ENCODE measurements around the gene GYS1.

Gene GYS1

DNA sequence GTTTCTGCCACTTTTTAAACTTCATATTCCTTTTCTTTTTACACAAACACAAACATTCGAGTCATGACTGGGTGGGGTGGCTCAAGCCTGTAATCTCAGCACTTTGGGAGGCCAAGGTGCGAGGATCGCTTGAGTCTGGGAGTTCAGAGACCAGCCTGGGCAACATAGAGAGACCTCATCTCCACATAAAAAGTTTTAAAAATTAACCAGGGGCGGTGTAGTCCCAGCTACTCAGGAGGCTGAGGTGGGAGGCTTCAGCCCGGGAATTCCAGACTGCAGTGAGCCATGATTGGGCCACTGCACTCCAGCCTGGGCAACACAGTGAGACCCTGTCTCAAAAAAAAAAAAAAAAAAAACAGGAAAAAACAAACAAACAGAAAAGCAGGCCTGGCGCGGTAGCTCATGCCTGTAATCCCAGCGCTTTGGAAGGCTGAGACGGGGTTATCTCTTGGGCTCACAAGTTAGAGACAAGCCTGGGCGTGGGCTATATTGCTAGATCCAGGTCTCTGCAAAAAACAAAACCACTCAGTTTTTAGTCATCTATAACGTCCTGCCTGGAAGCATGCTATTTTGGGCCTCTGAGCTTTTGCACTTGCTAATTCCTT lies 39.0 kb downstream of the GYS1 start:
- Histone ChIP-seq H3K4me1 (ENCODE audit: insufficient read depth, low read length, poor library complexity, severe bottlenecking) (peaks cover 9% of the 10 kb centered on the region), H3F3A (ENCODE audit: low read depth) (no peaks in the 10 kb centered on the region), H3K79me2 (ENCODE audit: insufficient read depth, low read length) (peaks cover 19% of the 10 kb centered on the region), H3K36me3 (ENCODE audit: insufficient read depth, low read length) (no peaks in the 10 kb centered on the region), H3K27me3 (ENCODE audit: insufficient read depth, low read length, poor library complexity, severe bottlenecking) (no peaks in the 10 kb centered on the region), H4K20me1 (ENCODE audit: insufficient read depth, low read length, poor library complexity, severe bottlenecking) (no peaks in the 10 kb centered on the region), H3K9me3 (ENCODE audit: insufficient read depth, low read depth, low read length) (no peaks in the 10 kb centered on the region), H2AFZ (ENCODE audit: low read length) (peak overlapping the region; percentile 87), H3K9ac (ENCODE audit: low read depth, low read length, poor library complexity, severe bottlenecking) (peak overlapping the region; percentile 97), H3K4me2 (ENCODE audit: low read depth, low read length, poor library complexity, severe bottlenecking) (peak overlapping the region; percentile 88), H3K9me2 (replicated peaks; ENCODE audit: low read depth, low read length) (no peaks in the 10 kb centered on the region), H3K4me3 (ENCODE audit: low read length, poor library complexity, severe bottlenecking) (peak overlapping the region; percentile 81)
- TF ChIP-seq, protein P1, sequence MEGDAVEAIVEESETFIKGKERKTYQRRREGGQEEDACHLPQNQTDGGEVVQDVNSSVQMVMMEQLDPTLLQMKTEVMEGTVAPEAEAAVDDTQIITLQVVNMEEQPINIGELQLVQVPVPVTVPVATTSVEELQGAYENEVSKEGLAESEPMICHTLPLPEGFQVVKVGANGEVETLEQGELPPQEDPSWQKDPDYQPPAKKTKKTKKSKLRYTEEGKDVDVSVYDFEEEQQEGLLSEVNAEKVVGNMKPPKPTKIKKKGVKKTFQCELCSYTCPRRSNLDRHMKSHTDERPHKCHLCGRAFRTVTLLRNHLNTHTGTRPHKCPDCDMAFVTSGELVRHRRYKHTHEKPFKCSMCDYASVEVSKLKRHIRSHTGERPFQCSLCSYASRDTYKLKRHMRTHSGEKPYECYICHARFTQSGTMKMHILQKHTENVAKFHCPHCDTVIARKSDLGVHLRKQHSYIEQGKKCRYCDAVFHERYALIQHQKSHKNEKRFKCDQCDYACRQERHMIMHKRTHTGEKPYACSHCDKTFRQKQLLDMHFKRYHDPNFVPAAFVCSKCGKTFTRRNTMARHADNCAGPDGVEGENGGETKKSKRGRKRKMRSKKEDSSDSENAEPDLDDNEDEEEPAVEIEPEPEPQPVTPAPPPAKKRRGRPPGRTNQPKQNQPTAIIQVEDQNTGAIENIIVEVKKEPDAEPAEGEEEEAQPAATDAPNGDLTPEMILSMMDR (conservative IDR thresholded peaks at IDR 0.05; ENCODE audit: low read length): no peak
- no peak for TF ChIP-seq EZH2phosphoT487 (IDR thresholded peaks at IDR 0.05; ENCODE audit: borderline replicate concordance)

DNA sequence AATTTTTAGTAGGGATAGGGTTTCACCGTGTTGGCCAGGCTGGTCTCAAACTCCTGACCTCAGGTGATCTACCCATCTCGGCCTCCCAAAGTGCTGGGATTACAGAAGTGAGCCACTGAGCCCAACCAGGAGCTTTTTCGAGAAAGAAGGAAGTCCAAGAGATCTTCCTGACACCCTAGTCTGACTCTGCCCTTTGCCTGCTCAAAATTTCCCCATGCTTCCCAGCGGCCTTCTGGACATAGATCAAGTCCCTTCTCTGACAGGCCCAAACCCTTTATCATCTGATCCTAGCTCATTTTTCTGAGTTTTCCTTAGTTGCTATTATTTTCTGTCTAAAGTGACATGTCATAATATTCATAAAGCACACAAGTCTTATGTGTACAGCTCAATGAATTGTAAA lies 40.0 kb downstream of the GYS1 start:
- TF ChIP-seq, protein P1 (conservative IDR thresholded peaks at IDR 0.05; ENCODE audit: low read length): no peak
- no peak for TF ChIP-seq EZH2phosphoT487 (IDR thresholded peaks at IDR 0.05; ENCODE audit: borderline replicate concordance)
- Histone ChIP-seq H4K20me1 (ENCODE audit: insufficient read depth, low read length, poor library complexity, severe bottlenecking) (no peaks in the 10 kb centered on the region), H3K9me3 (ENCODE audit: insufficient read depth, low read depth, low read length) (no peaks in the 10 kb centered on the region), H3K9me2 (replicated peaks; ENCODE audit: low read depth, low read length) (no peaks in the 10 kb centered on the region), H3F3A (ENCODE audit: low read depth) (no peaks in the 10 kb centered on the region), H3K27me3 (ENCODE audit: insufficient read depth, low read length, poor library complexity, severe bottlenecking) (no peaks in the 10 kb centered on the region), H3K4me2 (ENCODE audit: low read depth, low read length, poor library complexity, severe bottlenecking) (no peak overlapping the region), H3K9ac (ENCODE audit: low read depth, low read length, poor library complexity, severe bottlenecking) (no peak overlapping the region), H3K4me1 (ENCODE audit: insufficient read depth, low read length, poor library complexity, severe bottlenecking) (peaks cover 9% of the 10 kb centered on the region), H3K4me3 (ENCODE audit: low read length, poor library complexity, severe bottlenecking) (no peak overlapping the region), H3K36me3 (ENCODE audit: insufficient read depth, low read length) (no peaks in the 10 kb centered on the region), H2AFZ (ENCODE audit: low read length) (no peak overlapping the region), H3K79me2 (ENCODE audit: insufficient read depth, low read length) (peaks cover 19% of the 10 kb centered on the region)

DNA sequence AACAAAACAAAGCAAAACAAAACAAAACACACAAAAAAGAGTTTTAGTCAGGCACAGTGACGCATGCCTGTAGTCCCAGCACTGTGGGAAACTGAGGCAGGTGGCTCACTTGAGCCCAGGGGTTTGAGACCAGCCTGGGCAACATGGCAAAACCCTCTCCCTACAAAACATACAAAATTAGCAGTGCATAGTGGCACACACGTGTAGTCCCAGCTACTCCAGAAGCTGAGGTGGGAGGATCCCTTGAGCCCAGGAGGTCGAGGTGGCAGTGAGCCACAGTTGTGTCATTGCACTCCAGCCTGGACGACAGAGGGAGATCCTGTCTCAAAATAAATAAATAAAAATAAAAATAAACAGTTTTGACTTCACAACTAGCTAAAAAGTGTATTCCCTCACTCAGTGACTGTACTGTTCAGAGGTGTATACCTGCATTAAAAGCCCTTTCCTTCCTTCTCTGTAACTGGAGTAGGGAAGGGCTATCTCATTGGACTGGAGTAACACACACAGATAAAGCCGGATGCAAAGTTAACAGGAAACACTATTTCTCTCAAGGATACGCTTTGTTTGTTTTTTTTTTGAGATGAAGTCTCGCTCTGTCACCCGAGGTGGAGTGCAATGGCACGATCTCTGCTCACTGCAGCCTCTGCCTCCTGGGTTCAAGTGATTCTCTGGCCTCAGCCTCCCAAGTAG lies 42.1 kb downstream of the GYS1 start:
- peaks cover 12% of the 10 kb centered on the region for H3K79me2 ChIP-seq (ENCODE audit: insufficient read depth, low read length)
- no peaks in the 10 kb centered on the region for H3K9me2 ChIP-seq (replicated peaks; ENCODE audit: low read depth, low read length)
- no peaks in the 10 kb centered on the region for H3F3A ChIP-seq (ENCODE audit: low read depth)
- no peak overlapping the region for H3K4me2 ChIP-seq (ENCODE audit: low read depth, low read length, poor library complexity, severe bottlenecking)
- no peak for TF ChIP-seq EZH2phosphoT487 (IDR thresholded peaks at IDR 0.05; ENCODE audit: borderline replicate concordance)
- TF ChIP-seq, protein P1 (conservative IDR thresholded peaks at IDR 0.05; ENCODE audit: low read length): no peak
- H3K27me3 ChIP-seq (ENCODE audit: insufficient read depth, low read length, poor library complexity, severe bottlenecking): no peaks in the 10 kb centered on the region
- peaks cover 5% of the 10 kb centered on the region for H3K4me1 ChIP-seq (ENCODE audit: insufficient read depth, low read length, poor library complexity, severe bottlenecking)
- H4K20me1 ChIP-seq (ENCODE audit: insufficient read depth, low read length, poor library complexity, severe bottlenecking): no peaks in the 10 kb centered on the region
- no peak overlapping the region for H2AFZ ChIP-seq (ENCODE audit: low read length)
- H3K9ac ChIP-seq (ENCODE audit: low read depth, low read length, poor library complexity, severe bottlenecking): no peak overlapping the region
- no peak overlapping the region for H3K4me3 ChIP-seq (ENCODE audit: low read length, poor library complexity, severe bottlenecking)
- H3K36me3 ChIP-seq (ENCODE audit: insufficient read depth, low read length): no peaks in the 10 kb centered on the region
- 0 out of 2 replicates have a peak, but pooled peaks cover 10% of the 10 kb centered on the region for H3K9me3 ChIP-seq (ENCODE audit: insufficient read depth, low read depth, low read length)

Measured in Loucy (cell line).